Hepatocyte (in vitro differentiated cells): ENCODE data around the gene GLI3.

ENCODE experiments used
- CTCF ChIP-seq: fragments of 200-600 bp; sonication (generic); IDR thresholded peaks from 2 replicates; pipeline ENCODE4 v1.5.1; 2016; ENCODE audit warnings: antibody characterized with exemption, mild to moderate bottlenecking; ENCODE audit not compliant: poor library complexity
- EZH2 ChIP-seq: fragments of 200-600 bp; sonication (generic); IDR thresholded peaks from 2 replicates; pipeline ENCODE4 v1.6.1; 2016; ENCODE audit warnings: antibody characterized with exemption, mild to moderate bottlenecking, borderline replicate concordance
- EZH2phosphoT487 ChIP-seq: fragments of 200-600 bp; sonication (generic); IDR thresholded peaks from one replicate; pipeline ENCODE4 v1.6.1; 2018; ENCODE audit warnings: antibody characterized with exemption, mild to moderate bottlenecking, low read depth, moderate library complexity; ENCODE audit not compliant: unreplicated experiment, severe bottlenecking

GRCh38 chr7:42010751-42011150 is 226.3 kb downstream of the GLI3 start:
- TF ChIP-seq CTCF (no peak), EZH2phosphoT487 (no peak), EZH2 (no peak)
